WTC11 (cell line): ENCODE results near the gene TIMP4. TPM values are rescaled to one million over a fixed set of nuclear protein-coding genes. Genes with fewer than 3 reads are reported as not detected.

Experiments used
- ATAC-seq: fragments of 200-7000 bp; cut with Tn5 transposase; 2 replicates; pipeline ENCODE4 v1.10.0; 2021; ENCODE audit warnings: mild to moderate bottlenecking, moderate library complexity
- CTCF ChIA-PET: fragments of 300-600 bp; sonication (Branson Sonifier 250); formaldehyde crosslinking; loops from one replicate; lab custom pipeline; 2021; ENCODE audit warnings: antibody characterized with exemption; lab: Charles Lee
- POLR2A ChIA-PET: fragments of 350-600 bp; sonication (Branson Sonifier 250); formaldehyde crosslinking; loops from one replicate; lab custom pipeline; 2021; ENCODE audit warnings: antibody characterized with exemption; lab: Charles Lee
- DNase-seq: peaks from one replicate; pipeline ENCODE4 v3.0.0; 2021; ENCODE audit warnings: low spot score
- H3K27ac Mint-ChIP-seq: 2 replicates; pipeline ENCODE4 v1.8.0; 2021; ENCODE audit warnings: mixed read lengths
- H3K27me3 Mint-ChIP-seq: 2 replicates; pipeline ENCODE4 v1.8.0; 2021; ENCODE audit warnings: low read depth, mild to moderate bottlenecking, moderate library complexity, mixed read lengths
- H3K36me3 Mint-ChIP-seq: 2 replicates; pipeline ENCODE4 v1.8.0; 2021; ENCODE audit warnings: mixed read lengths
- H3K4me1 Mint-ChIP-seq: 2 replicates; pipeline ENCODE4 v1.8.0; 2022; ENCODE audit warnings: mixed read lengths
- H3K4me3 Mint-ChIP-seq: 2 replicates; pipeline ENCODE4 v1.8.0; 2021; ENCODE audit warnings: mild to moderate bottlenecking, moderate library complexity, mixed read lengths
- H3K9me3 Mint-ChIP-seq: 2 replicates; pipeline ENCODE4 v1.8.0; 2021; ENCODE audit warnings: mixed read lengths
- CBFB ChIP-seq: sonication (generic); formaldehyde crosslinking; IDR thresholded peaks from 2 replicates; pipeline ENCODE4 v1.8.1; 2022; ENCODE audit warnings: mild to moderate bottlenecking, low read depth, missing genetic modification reagents
- CREB1 ChIP-seq: sonication (generic); formaldehyde crosslinking; IDR thresholded peaks from 2 replicates; pipeline ENCODE4 v1.8.0; 2023; ENCODE audit warnings: mild to moderate bottlenecking, missing genetic modification reagents
- CTCF ChIP-seq: fragments of 200-600 bp; IDR thresholded peaks from 2 replicates; pipeline ENCODE4 v1.8.0; 2022; ENCODE audit warnings: antibody characterized with exemption
- ERG ChIP-seq: fragments of 250-450 bp; sonication (Bioruptor Pico); IDR thresholded peaks from 2 replicates; pipeline ENCODE4 v1.8.0; 2021; ENCODE audit warnings: mild to moderate bottlenecking
- ESRRA ChIP-seq: sonication (generic); formaldehyde crosslinking; IDR thresholded peaks from 2 replicates; pipeline ENCODE4 v1.8.1; 2022; ENCODE audit warnings: mild to moderate bottlenecking, missing genetic modification reagents, borderline replicate concordance
- GTF2I ChIP-seq: fragments of 250-450 bp; sonication (Bioruptor Pico); conservative IDR thresholded peaks from 2 replicates; pipeline ENCODE4 v1.4.0; 2021; ENCODE audit warnings: mild to moderate bottlenecking
- NFYB ChIP-seq: sonication (generic); formaldehyde crosslinking; conservative IDR thresholded peaks from 2 replicates; pipeline ENCODE4 v1.8.0; 2022; ENCODE audit warnings: low read depth, missing genetic modification reagents
- RORB ChIP-seq: fragments of 250-450 bp; sonication (Bioruptor Pico); IDR thresholded peaks from 2 replicates; pipeline ENCODE4 v1.9.0; 2021; ENCODE audit warnings: mild to moderate bottlenecking
- SOX15 ChIP-seq: fragments of 250-450 bp; sonication (Bioruptor Pico); IDR thresholded peaks from 2 replicates; pipeline ENCODE4 v1.9.0; 2021; ENCODE audit warnings: mild to moderate bottlenecking
- TCF7 ChIP-seq: sonication (generic); formaldehyde crosslinking; IDR thresholded peaks from 2 replicates; pipeline ENCODE4 v1.8.0; 2022; ENCODE audit warnings: mild to moderate bottlenecking, low read depth, missing genetic modification reagents, moderate library complexity
- ZNF281 ChIP-seq: sonication (generic); formaldehyde crosslinking; IDR thresholded peaks from 2 replicates; pipeline ENCODE4 v1.8.0; 2023; ENCODE audit warnings: mild to moderate bottlenecking, missing genetic modification reagents
- ZNF423 ChIP-seq: fragments of 250-450 bp; sonication (Bioruptor Pico); IDR thresholded peaks from 2 replicates; pipeline ENCODE4 v2.1.2; 2022; ENCODE audit warnings: mild to moderate bottlenecking, moderate library complexity
- ZNF512 ChIP-seq: sonication (generic); formaldehyde crosslinking; IDR thresholded peaks from 2 replicates; pipeline ENCODE4 v1.8.1; 2022; ENCODE audit warnings: missing genetic modification reagents, borderline replicate concordance
- total RNA-seq: library from RNA; stranded (reverse); gene quantifications from 3 replicates; pipeline ENCODE4 v1.2.3, GENCODE V29; 2021
- TF ChIP-seq, protein P1 (sequence below): fragments of 250-450 bp; sonication (Bioruptor Pico); IDR thresholded peaks from 2 replicates; pipeline ENCODE4 v1.9.0; 2021; ENCODE audit warnings: mild to moderate bottlenecking
- TF ChIP-seq, protein P2 (sequence below): fragments of 250-450 bp; sonication (Bioruptor Pico); IDR thresholded peaks from 2 replicates; pipeline ENCODE4 v1.9.0; 2021; ENCODE audit warnings: mild to moderate bottlenecking

The TIMP4 gene
- total RNA-seq, 1 experiment from 2014 or later, result 11.8 TPM

DNA sequence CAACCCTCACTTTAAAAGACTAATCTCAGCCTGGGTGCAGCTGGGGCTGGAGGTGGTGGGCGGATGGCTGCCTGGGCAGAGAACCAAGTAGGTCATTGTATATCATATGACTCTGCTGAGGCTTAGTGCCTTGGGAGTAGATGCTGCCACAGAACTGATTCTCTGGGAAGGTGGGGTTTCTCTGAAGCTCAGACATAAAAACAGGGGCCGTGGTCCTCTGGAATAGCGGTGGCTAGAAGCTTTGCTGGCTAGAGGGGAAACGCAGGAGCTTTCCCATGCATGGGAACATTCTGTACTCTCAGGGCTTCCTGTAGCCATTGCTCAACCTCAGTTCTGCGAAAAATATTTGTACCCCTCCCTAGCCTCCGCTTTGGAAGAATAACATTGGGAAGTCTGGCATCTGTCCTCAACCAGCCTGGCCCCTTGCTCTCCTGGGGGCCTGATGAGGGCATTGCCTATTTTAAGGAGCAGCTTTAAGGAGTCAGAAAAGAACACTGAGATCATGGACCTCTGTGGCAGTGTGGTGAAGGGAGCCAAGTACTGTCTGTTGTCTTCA lies 14.7 kb downstream of the TIMP4 start (continued):
- no peak for TF ChIP-seq ERG (CRISPR knock-in tag)
- TF ChIP-seq ZNF423, result no peak
- TF ChIP-seq RORB (CRISPR knock-in tag), result no peak
- TF ChIP-seq, all 79 proteins: peak for 0

- TF ChIP-seq ZNF512 (CRISPR knock-in tag) (no peak), ESRRA (CRISPR knock-in tag) (no peak), CBFB (CRISPR knock-in tag) (no peak), GTF2I (no peak)
- TF ChIP-seq, protein P1, sequence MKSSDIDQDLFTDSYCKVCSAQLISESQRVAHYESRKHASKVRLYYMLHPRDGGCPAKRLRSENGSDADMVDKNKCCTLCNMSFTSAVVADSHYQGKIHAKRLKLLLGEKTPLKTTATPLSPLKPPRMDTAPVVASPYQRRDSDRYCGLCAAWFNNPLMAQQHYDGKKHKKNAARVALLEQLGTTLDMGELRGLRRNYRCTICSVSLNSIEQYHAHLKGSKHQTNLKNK (CRISPR knock-in tag), result no peak
- TF ChIP-seq, all 79 proteins: peak for 0
- Mint-ChIP-seq H3K27me3 (no peaks in the 10 kb centered on the region), H3K36me3 (peaks cover 3% of the 10 kb centered on the region; the same call in 1 of the 2 replicates), H3K4me3 (no peak overlapping the region), H3K27ac (no peak overlapping the region), H3K9me3 (no peaks in the 10 kb centered on the region), H3K4me1 (no peaks in the 10 kb centered on the region; the same call in 1 of the 2 replicates)
- DNase-seq (no peak), ATAC-seq (no peak)
- ChIA-PET CTCF (interaction anchor here (1.8 to 2.2 kb wide), 2 partner anchors 34 to 337 kb away, joined by 8 read pairs; no protein-coding TSS in a partner anchor), POLR2A (no interaction called here)
Measured at GRCh38 chr3:12142476-12142875, 16.2 kb downstream of the TIMP4 start.

- H3K27ac Mint-ChIP-seq, result no peak overlapping the region
- DNase-seq (no peak), ATAC-seq (no peak)
- no peak for TF ChIP-seq CREB1 (CRISPR knock-in tag)
- no peak for TF ChIP-seq TCF7 (CRISPR knock-in tag)
- TF ChIP-seq NFYB (CRISPR knock-in tag), result no peak
- no peak for TF ChIP-seq SOX15
- H3K36me3 Mint-ChIP-seq, result peaks cover 3% of the 10 kb centered on the region; the same call in 1 of the 2 replicates
- no peaks in the 10 kb centered on the region; the same call in 1 of the 2 replicates for H3K4me1 Mint-ChIP-seq
- no peaks in the 10 kb centered on the region for H3K27me3 Mint-ChIP-seq
- CTCF ChIA-PET, result interaction anchor here (1.8 to 2.2 kb wide), 2 partner anchors 35 to 338 kb away, joined by 8 read pairs; no protein-coding TSS in a partner anchor
- POLR2A ChIA-PET, result no interaction called here
- no peak overlapping the region for H3K4me3 Mint-ChIP-seq
- H3K9me3 Mint-ChIP-seq, result no peaks in the 10 kb centered on the region
Measured at GRCh38 chr3:12141350-12141749, 17.4 kb downstream of the TIMP4 start.

GRCh38 chr3:12139111-12139511 lies 19.6 kb downstream of the TIMP4 start:
- no peak overlapping the region for H3K4me3 Mint-ChIP-seq
- POLR2A ChIA-PET, result no interaction called here
- no peaks in the 10 kb centered on the region; the same call in 1 of the 2 replicates for H3K4me1 Mint-ChIP-seq
- no peak overlapping the region for H3K27ac Mint-ChIP-seq
- TF ChIP-seq ZNF281 (no peak), CTCF (peak; percentile 30; the same call in 1 of the 2 replicates)
- TF ChIP-seq, protein P2, sequence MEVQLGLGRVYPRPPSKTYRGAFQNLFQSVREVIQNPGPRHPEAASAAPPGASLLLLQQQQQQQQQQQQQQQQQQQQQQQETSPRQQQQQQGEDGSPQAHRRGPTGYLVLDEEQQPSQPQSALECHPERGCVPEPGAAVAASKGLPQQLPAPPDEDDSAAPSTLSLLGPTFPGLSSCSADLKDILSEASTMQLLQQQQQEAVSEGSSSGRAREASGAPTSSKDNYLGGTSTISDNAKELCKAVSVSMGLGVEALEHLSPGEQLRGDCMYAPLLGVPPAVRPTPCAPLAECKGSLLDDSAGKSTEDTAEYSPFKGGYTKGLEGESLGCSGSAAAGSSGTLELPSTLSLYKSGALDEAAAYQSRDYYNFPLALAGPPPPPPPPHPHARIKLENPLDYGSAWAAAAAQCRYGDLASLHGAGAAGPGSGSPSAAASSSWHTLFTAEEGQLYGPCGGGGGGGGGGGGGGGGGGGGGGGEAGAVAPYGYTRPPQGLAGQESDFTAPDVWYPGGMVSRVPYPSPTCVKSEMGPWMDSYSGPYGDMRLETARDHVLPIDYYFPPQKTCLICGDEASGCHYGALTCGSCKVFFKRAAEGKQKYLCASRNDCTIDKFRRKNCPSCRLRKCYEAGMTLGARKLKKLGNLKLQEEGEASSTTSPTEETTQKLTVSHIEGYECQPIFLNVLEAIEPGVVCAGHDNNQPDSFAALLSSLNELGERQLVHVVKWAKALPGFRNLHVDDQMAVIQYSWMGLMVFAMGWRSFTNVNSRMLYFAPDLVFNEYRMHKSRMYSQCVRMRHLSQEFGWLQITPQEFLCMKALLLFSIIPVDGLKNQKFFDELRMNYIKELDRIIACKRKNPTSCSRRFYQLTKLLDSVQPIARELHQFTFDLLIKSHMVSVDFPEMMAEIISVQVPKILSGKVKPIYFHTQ (CRISPR knock-in tag), result no peak
- no peaks in the 10 kb centered on the region for H3K27me3 Mint-ChIP-seq
- DNase-seq, result peak; percentile 42
- peak; percentile 85 for ATAC-seq
- H3K9me3 Mint-ChIP-seq, result no peaks in the 10 kb centered on the region
- peaks cover 2% of the 10 kb centered on the region; the same call in 1 of the 2 replicates for H3K36me3 Mint-ChIP-seq
- CTCF ChIA-PET, result interaction anchor here (1.2 to 3.7 kb wide), 7 partner anchors 26 to 341 kb away, joined by 4 to 26 read pairs (median 6); no protein-coding TSS in a partner anchor
